Right ventricle myocardium inferior (tissue), 1 donor: ENCODE measurements around the gene ABHD15. TPM values are rescaled to one million over a fixed set of nuclear protein-coding genes. Genes with fewer than 3 reads are reported as not detected.

Experiments
- ATAC-seq: fragments of 200-7000 bp; cut with Tn5 transposase; one replicate; pipeline ENCODE4 v1.9.1; 2020; ENCODE audit warnings: mild to moderate bottlenecking, moderate library complexity
- DNase-seq: peaks from one replicate; pipeline ENCODE4 v3.0.0; 2021; ENCODE audit errors: missing footprints
- intact Hi-C: fragments of 100-400 bp; cut with DNase I; formaldehyde crosslinking; loops from one replicate; pipeline ENCODE4 v1.11.0; 2022
- total RNA-seq: library from RNA; stranded (reverse); fragmentation: NEBNext Ultra II Directional; extraction: Animal tissue kit (Norgen Biotek cat#: 25700); gene quantifications from one replicate; pipeline ENCODE4 v1.2.1, GENCODE V29; 2021
- donor health status: DM: no; HTN: yes; CAD: no; lungs with severe emphysema.

Gene ABHD15
- total RNA-seq, 1 donor from 2014 or later, result 7.1 TPM

- peak; percentile 48 for DNase-seq
- ATAC-seq, result no peak
- intact Hi-C loops, result no loop called here
Observed at GRCh38 chr17:29586676-29587469, 20.0 kb upstream of the ABHD15 start.

GRCh38 chr17:29585080-29585751 is 18.4 kb upstream of the ABHD15 start:
- ATAC-seq (no peak), DNase-seq (peak; percentile 71)
- intact Hi-C loops, result no loop called here

GRCh38 chr17:29584452-29585079 is 17.7 kb upstream of the ABHD15 start:
- intact Hi-C loops, result loop anchor here (5.0 kb wide), 2 partner anchors 33 to 348 kb away; partner anchors contain the start of gene SSH2
- peak; percentile 66 for DNase-seq
- ATAC-seq, result no peak

GRCh38 chr17:29583324-29584248 is 16.7 kb upstream of the ABHD15 start:
- DNase-seq (peak; percentile 56), ATAC-seq (no peak)

DNA sequence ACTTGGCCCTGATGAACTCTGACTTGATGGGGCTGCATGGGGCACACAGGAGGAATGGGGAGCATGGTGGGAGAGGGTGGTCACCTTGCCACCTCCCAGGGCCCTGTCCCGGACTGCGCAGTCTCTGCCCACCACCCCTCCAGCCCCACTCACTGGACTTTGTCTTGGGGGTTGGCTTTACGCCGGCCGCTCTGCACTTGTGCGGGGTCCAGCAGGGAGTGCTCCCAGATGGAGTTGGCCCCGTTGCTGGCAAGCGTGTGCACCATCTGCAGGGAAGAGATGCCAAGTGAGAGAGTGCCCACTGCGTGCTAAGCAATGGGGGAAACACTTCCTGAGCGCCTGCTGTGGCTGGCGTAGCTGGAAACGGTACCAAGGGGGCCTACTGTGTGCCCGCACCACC is 15.9 kb upstream of the ABHD15 start:
- peak; percentile 0 for DNase-seq
- intact Hi-C loops, result loop anchor here (5.0 kb wide), 2 partner anchors 35 to 350 kb away; partner anchors contain the start of gene SSH2
- no peak for ATAC-seq

More at GRCh38 chr17:29583324-29584248, 16.7 kb upstream of the ABHD15 start:
- intact Hi-C loops, result loop anchor here (5.0 kb wide), 2 partner anchors 34 to 349 kb away; partner anchors contain the start of gene SSH2

GRCh38 chr17:29582254-29582765 is 15.5 kb upstream of the ABHD15 start:
- intact Hi-C loops, result loop anchor here (5.0 kb wide), 2 partner anchors 35 to 350 kb away; partner anchors contain the start of gene SSH2
- no peak for DNase-seq
- no peak for ATAC-seq

DNA sequence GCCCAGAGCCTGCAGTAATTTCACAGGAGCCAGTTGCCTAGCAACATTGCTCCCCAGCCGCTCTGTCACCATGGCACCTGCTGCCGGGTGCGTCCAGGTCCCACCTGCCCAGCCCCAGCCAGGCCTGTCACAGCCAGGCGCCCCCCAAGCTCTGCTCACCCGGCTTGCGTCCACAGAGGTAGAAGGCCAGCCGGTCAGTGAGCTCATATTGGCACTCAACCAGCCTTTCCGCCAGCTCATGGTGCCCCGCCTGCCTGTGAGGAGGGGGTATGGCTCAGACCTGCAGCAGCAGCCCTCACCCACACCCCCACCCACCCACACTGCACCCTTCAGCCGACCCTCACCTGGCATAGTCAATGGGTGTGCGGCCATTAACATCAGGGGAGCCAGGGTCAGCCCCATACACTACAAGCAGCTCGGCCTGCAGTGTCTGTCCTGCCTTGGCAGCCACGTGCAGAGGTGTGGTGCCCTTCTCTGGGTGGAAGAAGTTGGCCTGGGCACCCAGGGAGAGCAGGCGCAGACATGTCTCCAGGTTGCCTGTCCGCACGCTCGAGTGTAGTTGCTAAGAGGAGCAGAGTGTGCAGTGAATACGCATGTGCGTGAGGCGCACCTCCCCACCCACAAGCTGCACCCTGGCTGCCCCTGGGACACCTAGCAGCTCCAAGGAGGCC is 14.9 kb upstream of the ABHD15 start:
- intact Hi-C loops, result loop anchor here (5.0 kb wide), 2 partner anchors 36 to 351 kb away; partner anchors contain the start of gene SSH2
- DNase-seq (peak; percentile 56), ATAC-seq (no peak)

DNA sequence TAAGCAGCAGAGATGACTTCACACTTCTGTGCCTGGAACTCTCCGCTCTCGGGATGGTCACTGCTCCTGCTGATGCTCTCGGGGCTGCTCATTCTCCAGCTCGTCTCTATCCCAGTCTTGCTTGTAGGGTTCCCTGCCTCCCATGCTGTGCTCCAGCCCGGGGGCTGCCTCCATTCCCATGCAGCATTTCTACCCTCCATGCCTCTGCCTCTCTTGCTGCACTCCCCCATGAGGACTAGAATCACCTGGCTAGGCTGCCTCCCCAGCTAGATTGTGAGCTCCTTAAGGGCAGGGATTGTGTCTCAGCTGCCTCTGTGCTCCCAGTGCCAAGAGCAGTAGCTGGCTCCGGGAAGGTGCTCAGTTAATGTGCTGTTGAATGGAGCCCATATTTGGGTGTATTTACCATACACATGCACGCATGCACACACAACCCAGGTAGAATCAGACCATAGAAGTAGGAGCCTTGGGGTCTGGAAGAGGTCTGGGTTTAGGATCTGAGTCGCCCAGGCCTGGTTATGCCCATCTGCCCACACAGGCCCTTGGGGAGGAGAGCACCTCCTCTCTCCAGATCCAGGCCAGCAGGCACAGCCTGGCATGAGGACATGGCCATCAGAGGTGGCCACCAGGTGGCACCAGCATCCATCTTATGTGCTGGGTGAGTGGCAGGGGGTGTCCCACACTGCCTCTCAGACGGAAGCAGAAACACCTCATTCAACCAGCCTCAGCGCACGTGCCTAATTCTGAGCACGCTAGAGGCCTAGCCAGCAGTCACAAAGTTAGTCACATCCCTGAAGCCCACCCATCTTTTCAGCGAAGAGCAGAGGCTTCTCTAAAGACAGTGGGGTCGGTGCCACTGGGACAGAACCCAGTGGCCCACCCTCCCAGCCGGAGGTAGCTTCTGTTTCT is 13.3 kb upstream of the ABHD15 start:
- DNase-seq, result peak; percentile 91
- intact Hi-C loops, result loop anchor here (5.0 kb wide), 2 partner anchors 37 to 352 kb away; partner anchors contain the start of gene SSH2
- ATAC-seq, result peak; percentile 83

GRCh38 chr17:29578626-29579485 is 12.0 kb upstream of the ABHD15 start:
- DNase-seq, result peak; percentile 39
- intact Hi-C loops, result no loop called here
- no peak for ATAC-seq

- peak; percentile 69 for DNase-seq
- ATAC-seq, result no peak
- intact Hi-C loops, result no loop called here
Observed at GRCh38 chr17:29577385-29578211, 10.8 kb upstream of the ABHD15 start.

DNA sequence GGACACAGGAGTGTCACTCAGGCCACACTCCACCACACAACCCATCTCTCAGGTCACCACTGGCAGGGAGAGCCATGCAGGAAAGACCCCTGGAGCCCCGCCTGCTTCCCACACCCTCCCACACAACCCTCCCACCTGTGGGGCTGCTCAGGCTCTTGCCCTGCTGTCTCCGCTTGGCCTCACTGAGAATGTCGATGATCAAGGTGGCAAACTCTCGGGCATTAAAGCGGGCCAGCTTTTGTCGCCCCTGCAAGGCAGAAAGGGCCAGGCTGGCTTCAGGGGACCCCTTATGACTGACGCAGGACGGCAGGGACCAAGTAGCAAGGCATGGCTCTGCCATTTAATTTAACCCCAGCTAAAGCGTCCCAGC is 10.1 kb upstream of the ABHD15 start:
- DNase-seq (no peak), ATAC-seq (no peak)
- intact Hi-C loops, result no loop called here

DNA sequence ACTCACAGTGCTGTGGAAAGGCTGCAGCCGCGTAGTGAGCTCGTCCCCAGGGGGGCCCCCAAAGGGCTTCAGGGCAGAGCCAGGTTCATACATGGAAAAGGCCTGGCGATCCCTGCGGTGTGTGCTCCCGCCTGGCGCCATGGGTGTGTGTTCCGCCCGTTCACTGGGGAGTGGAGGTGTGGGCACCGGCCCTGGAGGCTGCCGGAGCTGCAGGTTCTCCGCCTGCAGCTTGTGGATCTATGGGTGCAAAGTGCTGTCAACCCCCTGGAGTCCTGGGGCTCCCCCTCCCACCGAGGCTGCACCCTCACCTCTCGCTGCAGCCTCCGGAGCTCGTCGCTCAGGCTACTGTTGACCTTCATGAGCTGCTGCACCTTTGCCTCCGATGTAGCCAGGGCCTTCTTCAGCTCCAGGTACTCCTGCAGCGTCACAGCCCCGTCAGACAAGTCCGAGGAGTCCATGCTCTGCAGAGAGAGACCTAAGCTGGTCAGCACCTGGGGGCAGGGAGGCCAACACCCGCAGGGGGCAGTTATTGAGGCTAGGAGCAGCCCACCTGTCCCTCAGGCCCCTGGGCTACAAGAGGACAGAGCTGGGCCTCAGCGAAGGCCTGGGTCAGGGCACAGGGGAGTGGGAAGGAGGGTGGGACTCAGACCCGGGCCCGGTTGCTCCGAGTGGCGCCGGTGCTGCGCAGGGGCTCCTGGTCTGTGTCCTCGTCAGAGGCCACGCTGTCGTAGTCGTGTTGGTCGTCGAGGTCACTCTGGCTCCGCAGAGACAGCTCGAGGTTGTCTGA is 9.6 kb upstream of the ABHD15 start:
- no peak for ATAC-seq
- intact Hi-C loops, result no loop called here
- DNase-seq, result peak; percentile 26

DNA sequence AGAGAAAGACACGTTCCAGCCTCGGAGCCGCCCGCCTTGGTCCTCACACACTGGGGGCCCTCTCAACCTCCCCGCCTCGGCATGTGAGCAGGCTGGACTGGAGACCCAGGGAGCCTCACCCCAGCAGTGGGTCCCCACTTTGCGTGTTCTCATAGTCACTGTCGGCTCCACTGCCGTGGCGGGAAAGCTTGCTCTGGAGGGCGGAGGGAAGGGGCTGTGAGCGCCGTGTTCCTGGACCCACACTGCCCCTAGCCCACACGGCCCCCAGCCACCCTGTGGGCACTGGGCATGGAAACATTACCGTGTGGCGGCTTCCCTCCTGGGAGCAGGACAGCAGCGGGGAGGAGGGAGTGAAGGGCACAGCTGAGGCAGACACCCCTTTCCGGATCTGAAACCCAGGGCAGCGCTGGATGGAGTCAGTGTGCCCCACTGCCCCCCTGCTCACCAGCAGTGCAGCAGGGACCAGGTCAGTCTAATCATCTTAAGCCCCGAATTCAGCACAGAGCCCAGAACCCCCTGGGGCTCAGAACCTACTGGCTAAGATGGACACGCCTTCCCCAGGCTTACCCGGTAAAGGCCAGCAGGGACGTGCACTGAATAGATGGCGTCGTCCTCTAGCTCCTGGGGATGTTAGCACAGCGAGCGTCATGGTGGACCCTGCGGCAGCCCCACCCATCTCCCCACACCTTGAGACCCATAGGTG is 8.8 kb upstream of the ABHD15 start:
- intact Hi-C loops, result no loop called here
- peak; percentile 62 for DNase-seq

More for the DNA sequence above, 8.8 kb upstream of the ABHD15 start:
- no peak for ATAC-seq
